GM12878 (cell line): ENCODE results near the gene CYP26B1. TPM values are rescaled to one million over a fixed set of nuclear protein-coding genes. Genes with fewer than 3 reads are reported as not detected.

Experiments
- ATAC-seq: fragments of 200-7000 bp; cut with Tn5 transposase; 3 replicates; pipeline ENCODE4 v1.9.1; 2020; ENCODE audit warnings: mild to moderate bottlenecking, moderate library complexity
- BruUV-seq: library from RNA; stranded (reverse); fragments of 400-500 nt; replicated peaks from 2 replicates; lab custom pipeline; 2021; lab: Mats Ljungman, UMichigan
- CTCF ChIA-PET: fragments of 300-600 bp; sonication (Branson Sonifier 250); formaldehyde crosslinking; extraction: SDS; loops from one replicate; lab custom pipeline; 2021; ENCODE audit warnings: inconsistent platforms; lab: Yijun Ruan, JAX
- POLR2A ChIA-PET: fragments of 350-600 bp; formaldehyde crosslinking; extraction: SDS; loops from one replicate; lab custom pipeline; 2021; ENCODE audit warnings: inconsistent platforms; lab: Charles Lee
- RAD21 ChIA-PET: fragments of 300-600 bp; sonication (Branson Sonifier 250); formaldehyde crosslinking; loops from one replicate; lab custom pipeline; 2023; ENCODE audit warnings: antibody characterized with exemption; ENCODE audit not compliant: unreplicated experiment; lab: Charles Lee
- SMC1A ChIA-PET: fragments of 300-600 bp; sonication (Branson Sonifier 250); formaldehyde crosslinking; loops from one replicate; lab custom pipeline; 2023; ENCODE audit not compliant: unreplicated experiment, uncharacterized antibody; lab: Charles Lee
- DNase-seq: peaks from one replicate; pipeline ENCODE4 v3.0.0-alpha.2; 2011; ENCODE audit warnings: low read depth, low spot score
- FAIRE-seq: peaks from 3 replicates; lab custom pipeline; 2011; peaks lifted over from hg19 to GRCh38; lab: Jason Lieb, UNC
- H2AFZ ChIP-seq: 2 replicates; pipeline ENCODE4 v1.6.0; 2011; ENCODE audit warnings: low read depth, low read length, control low read depth; ENCODE audit not compliant: control insufficient read depth
- H3K27ac ChIP-seq: 2 replicates; pipeline ENCODE4 v1.5.1; 2011; ENCODE audit warnings: control low read depth; ENCODE audit not compliant: control insufficient read depth, insufficient read depth
- H3K27me3 ChIP-seq, 2 experiments: replicated peaks in 1 of 2; 2 replicates each; pipeline versions ENCODE4 v1.6.0 to v1.6.1; 2011; ENCODE audit warnings: low read length in 1 of 2; ENCODE audit not compliant: control insufficient read depth in 2 of 2, insufficient read depth in 2 of 2
- H3K36me3 ChIP-seq, 2 experiments: 2 replicates each; pipeline ENCODE4 v1.5.1; 2011; ENCODE audit warnings: low read length in 1 of 2; ENCODE audit not compliant: control insufficient read depth in 2 of 2, insufficient read depth in 2 of 2
- H3K4me1 ChIP-seq: 2 replicates; pipeline ENCODE4 v1.6.1; 2011; ENCODE audit warnings: mild to moderate bottlenecking, low read length, moderate library complexity, mixed read lengths; ENCODE audit not compliant: control insufficient read depth, insufficient read depth
- H3K4me2 ChIP-seq: 2 replicates; pipeline ENCODE4 v1.6.0; 2011; ENCODE audit warnings: control low read depth; ENCODE audit not compliant: control insufficient read depth, insufficient read depth
- H3K4me3 ChIP-seq: fragments of 200-600 bp; sonication (generic); 2 replicates; pipeline ENCODE4 v1.5.1; 2016
- H3K79me2 ChIP-seq: 2 replicates; pipeline ENCODE4 v1.6.0; 2011; ENCODE audit warnings: low read length; ENCODE audit not compliant: control insufficient read depth, insufficient read depth
- H3K9ac ChIP-seq: 2 replicates; pipeline ENCODE4 v1.8.0; 2011; ENCODE audit warnings: low read length, control low read depth, mixed read lengths; ENCODE audit not compliant: control insufficient read depth, insufficient read depth
- H3K9me3 ChIP-seq: replicated peaks from 3 replicates; pipeline ENCODE4 v1.5.1; 2011; ENCODE audit warnings: mild to moderate bottlenecking, low read length; ENCODE audit not compliant: control insufficient read depth, insufficient read depth
- H4K20me1 ChIP-seq: 2 replicates; pipeline ENCODE4 v1.6.0; 2011; ENCODE audit not compliant: control insufficient read depth, insufficient read depth
- CEBPB ChIP-seq, 2 experiments: fragments of 150-350 bp in 1 of 2; IDR thresholded peaks; 2 replicates each; pipeline ENCODE4 v1.6.1; 2012 to 2014; ENCODE audit warnings: low read depth in 2 of 2, low read length in 2 of 2, borderline replicate concordance in 1 of 2, inconsistent platforms in 1 of 2
- E4F1 ChIP-seq: fragments of 450-650 bp; IDR thresholded peaks from 2 replicates; pipeline ENCODE4 v1.6.1; 2018; ENCODE audit warnings: borderline replicate concordance, mild to moderate bottlenecking; ENCODE audit not compliant: partially characterized antibody
- IKZF2 ChIP-seq, 2 experiments: fragments of 450-650 bp; IDR thresholded peaks; 2 replicates each; pipeline ENCODE4 v1.6.1; 2017; ENCODE audit warnings: mild to moderate bottlenecking in 2 of 2, moderate library complexity in 2 of 2
- MTA2 ChIP-seq: fragments of 450-650 bp; IDR thresholded peaks from 2 replicates; pipeline ENCODE4 v1.6.1; 2016; ENCODE audit warnings: low read depth, mild to moderate bottlenecking, moderate library complexity
- MTA3 ChIP-seq: IDR thresholded peaks from 2 replicates; pipeline ENCODE4 v1.6.1; 2012; ENCODE audit warnings: low read length, inconsistent platforms, borderline replicate concordance
- PML ChIP-seq: IDR thresholded peaks from 2 replicates; pipeline ENCODE4 v1.6.1; 2012; ENCODE audit warnings: low read length, inconsistent platforms
- RB1 ChIP-seq: fragments of 450-650 bp; formaldehyde crosslinking; IDR thresholded peaks from 2 replicates; pipeline ENCODE4 v1.6.1; 2017; ENCODE audit warnings: mild to moderate bottlenecking, borderline replicate concordance
- TBL1XR1 ChIP-seq: IDR thresholded peaks from 2 replicates; pipeline ENCODE4 v1.6.1; 2012; ENCODE audit warnings: low read depth, low read length, improper control_type of control experiment
- WGBS: methylation state at CpG from one replicate; pipeline ENCODE4 v1.1.6; 2016; ENCODE audit warnings: low lambda C conversion rate; ENCODE audit not compliant: insufficient replicate concordance, insufficient coverage; ENCODE audit errors: missing lambda C conversion rate; 5-methylcytosine and 5-hydroxymethylcytosine counted together
- in situ Hi-C: fragments of 300-500 bp; cut with MboI; formaldehyde crosslinking; loops from 9 replicates; pipeline ENCODE4 v1.14.3; 2018; ENCODE audit warnings: mixed read lengths
- intact Hi-C: fragments of 100-400 bp; cut with micrococcal nuclease; formaldehyde crosslinking; loops from one replicate; pipeline ENCODE4 v1.14.2; 2022; ENCODE audit not compliant: unreplicated experiment
- polyA plus RNA-seq, 11 experiments: library from polyadenylated mRNA; depleted of rRNA in 4 of 11; unstranded in 6 of 11; stranded (reverse) in 5 of 11; fragments of >200 nt; fragmentation: Nextera tagmentation in 4 of 11; fragmentation: Illumina TruSeq in 1 of 11; extraction: Ambion mirVana in 4 of 11; extraction: Trizol in 1 of 11; gene quantifications; 1 replicate in 1 of 11; 2 replicates in 10 of 11; pipeline versions ENCODE4 v1.2.1 to v1.2.3, GENCODE V29; 2011 to 2016; ENCODE audit warnings: inconsistent platforms in 2 of 11, missing spikeins in 2 of 11, low read depth in 1 of 11
- total RNA-seq, 4 experiments: library from RNA; depleted of rRNA in 3 of 4; stranded (reverse); fragments of >200 nt in 3 of 4; fragmentation: Illumina TruSeq in 1 of 4; extraction: Trizol in 1 of 4; gene quantifications; 2 replicates each; pipeline versions ENCODE4 v1.2.1 to v1.2.3, GENCODE V29; 2013 to 2021
- TF ChIP-seq, protein P1 (sequence below): fragments of 450-650 bp; formaldehyde crosslinking; IDR thresholded peaks from 2 replicates; pipeline ENCODE4 v1.5.0; 2022; ENCODE audit warnings: mild to moderate bottlenecking, missing genetic modification characterization
- TF ChIP-seq, protein P2 (sequence below): fragments of 150-350 bp; IDR thresholded peaks from 2 replicates; pipeline ENCODE4 v1.6.1; 2016; ENCODE audit warnings: low read depth, low read length

The CYP26B1 gene
- total and polyA plus RNA-seq, 10 of the 15 experiments (the other 5 are each of a cell fraction or from before 2014, with no cell fraction given): not detected

- ChIA-PET SMC1A (no interaction called here), RAD21 (no interaction called here), POLR2A (no interaction called here), CTCF (no interaction called here)
- WGBS: 45% methylated on average over 8 of the region's 8 CpGs
- ATAC-seq (no peak), FAIRE-seq (no peak), DNase-seq (no peak)
- Histone ChIP-seq H3K4me2 (no peak overlapping the region), H2AFZ (no peak overlapping the region), H3K4me3 (no peak overlapping the region), H3K79me2 (no peaks in the 10 kb centered on the region), H3K4me1 (no peaks in the 10 kb centered on the region), H3K27ac (no peak overlapping the region), H3K9me3 (no peaks in the 10 kb centered on the region), H3K9ac (no peak overlapping the region), H4K20me1 (no peaks in the 10 kb centered on the region), H3K36me3 (no peaks in the 10 kb centered on the region), H3K27me3 (no peaks in the 10 kb centered on the region)
- no peak for TF ChIP-seq TBL1XR1
- no peak for TF ChIP-seq IKZF2 (IDR thresholded peaks at IDR 0.05)
- TF ChIP-seq MTA3: no peak
- TF ChIP-seq PML: no peak
- TF ChIP-seq, protein P1, sequence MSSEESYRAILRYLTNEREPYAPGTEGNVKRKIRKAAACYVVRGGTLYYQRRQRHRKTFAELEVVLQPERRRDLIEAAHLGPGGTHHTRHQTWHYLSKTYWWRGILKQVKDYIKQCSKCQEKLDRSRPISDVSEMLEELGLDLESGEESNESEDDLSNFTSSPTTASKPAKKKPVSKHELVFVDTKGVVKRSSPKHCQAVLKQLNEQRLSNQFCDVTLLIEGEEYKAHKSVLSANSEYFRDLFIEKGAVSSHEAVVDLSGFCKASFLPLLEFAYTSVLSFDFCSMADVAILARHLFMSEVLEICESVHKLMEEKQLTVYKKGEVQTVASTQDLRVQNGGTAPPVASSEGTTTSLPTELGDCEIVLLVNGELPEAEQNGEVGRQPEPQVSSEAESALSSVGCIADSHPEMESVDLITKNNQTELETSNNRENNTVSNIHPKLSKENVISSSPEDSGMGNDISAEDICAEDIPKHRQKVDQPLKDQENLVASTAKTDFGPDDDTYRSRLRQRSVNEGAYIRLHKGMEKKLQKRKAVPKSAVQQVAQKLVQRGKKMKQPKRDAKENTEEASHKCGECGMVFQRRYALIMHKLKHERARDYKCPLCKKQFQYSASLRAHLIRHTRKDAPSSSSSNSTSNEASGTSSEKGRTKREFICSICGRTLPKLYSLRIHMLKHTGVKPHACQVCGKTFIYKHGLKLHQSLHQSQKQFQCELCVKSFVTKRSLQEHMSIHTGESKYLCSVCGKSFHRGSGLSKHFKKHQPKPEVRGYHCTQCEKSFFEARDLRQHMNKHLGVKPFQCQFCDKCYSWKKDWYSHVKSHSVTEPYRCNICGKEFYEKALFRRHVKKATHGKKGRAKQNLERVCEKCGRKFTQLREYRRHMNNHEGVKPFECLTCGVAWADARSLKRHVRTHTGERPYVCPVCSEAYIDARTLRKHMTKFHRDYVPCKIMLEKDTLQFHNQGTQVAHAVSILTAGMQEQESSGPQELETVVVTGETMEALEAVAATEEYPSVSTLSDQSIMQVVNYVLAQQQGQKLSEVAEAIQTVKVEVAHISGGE (CRISPR knock-in tag): no peak
- TF ChIP-seq CEBPB (IDR thresholded peaks at IDR 0.05; ENCODE audit: borderline replicate concordance in 1 of 2, low read depth in 2 of 2, low read length in 2 of 2): no peak
- TF ChIP-seq, protein P2, sequence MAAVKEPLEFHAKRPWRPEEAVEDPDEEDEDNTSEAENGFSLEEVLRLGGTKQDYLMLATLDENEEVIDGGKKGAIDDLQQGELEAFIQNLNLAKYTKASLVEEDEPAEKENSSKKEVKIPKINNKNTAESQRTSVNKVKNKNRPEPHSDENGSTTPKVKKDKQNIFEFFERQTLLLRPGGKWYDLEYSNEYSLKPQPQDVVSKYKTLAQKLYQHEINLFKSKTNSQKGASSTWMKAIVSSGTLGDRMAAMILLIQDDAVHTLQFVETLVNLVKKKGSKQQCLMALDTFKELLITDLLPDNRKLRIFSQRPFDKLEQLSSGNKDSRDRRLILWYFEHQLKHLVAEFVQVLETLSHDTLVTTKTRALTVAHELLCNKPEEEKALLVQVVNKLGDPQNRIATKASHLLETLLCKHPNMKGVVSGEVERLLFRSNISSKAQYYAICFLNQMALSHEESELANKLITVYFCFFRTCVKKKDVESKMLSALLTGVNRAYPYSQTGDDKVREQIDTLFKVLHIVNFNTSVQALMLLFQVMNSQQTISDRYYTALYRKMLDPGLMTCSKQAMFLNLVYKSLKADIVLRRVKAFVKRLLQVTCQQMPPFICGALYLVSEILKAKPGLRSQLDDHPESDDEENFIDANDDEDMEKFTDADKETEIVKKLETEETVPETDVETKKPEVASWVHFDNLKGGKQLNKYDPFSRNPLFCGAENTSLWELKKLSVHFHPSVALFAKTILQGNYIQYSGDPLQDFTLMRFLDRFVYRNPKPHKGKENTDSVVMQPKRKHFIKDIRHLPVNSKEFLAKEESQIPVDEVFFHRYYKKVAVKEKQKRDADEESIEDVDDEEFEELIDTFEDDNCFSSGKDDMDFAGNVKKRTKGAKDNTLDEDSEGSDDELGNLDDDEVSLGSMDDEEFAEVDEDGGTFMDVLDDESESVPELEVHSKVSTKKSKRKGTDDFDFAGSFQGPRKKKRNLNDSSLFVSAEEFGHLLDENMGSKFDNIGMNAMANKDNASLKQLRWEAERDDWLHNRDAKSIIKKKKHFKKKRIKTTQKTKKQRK: no peak
- TF ChIP-seq MTA2: no peak
- TF ChIP-seq RB1: no peak
- TF ChIP-seq E4F1: no peak
- no TSS peak for BruUV-seq
- intact Hi-C loops (no loop called here), in situ Hi-C loops (no loop called here)
Measured at GRCh38 chr2:72109904-72110303, 37.8 kb downstream of the CYP26B1 start.
